H1 (cell line): Measurements from ENCODE around the gene STOML1. TPM values are rescaled to one million over a fixed set of nuclear protein-coding genes. Genes with fewer than 3 reads are reported as not detected.

Experiments
- CTCF ChIA-PET: fragments of 300-600 bp; sonication (Branson Sonifier 250); formaldehyde crosslinking; loops from one replicate; lab custom pipeline; 2021; ENCODE audit not compliant: partially characterized antibody; lab: Charles Lee
- POLR2A ChIA-PET: fragments of 300-600 bp; sonication (Branson Sonifier 250); formaldehyde crosslinking; loops from one replicate; lab custom pipeline; 2021; ENCODE audit warnings: inconsistent platforms; ENCODE audit not compliant: partially characterized antibody; lab: Charles Lee
- DNase-seq, 2 experiments: peaks; one replicate each; pipeline versions ENCODE4 v3.0.0 to v3.0.0-alpha.2; 2010 to 2022; ENCODE audit warnings: low spot score in 2 of 2, low read depth in 1 of 2, mixed read lengths in 1 of 2
- FAIRE-seq: peaks from 2 replicates; lab custom pipeline; 2011; peaks lifted over from hg19 to GRCh38; lab: Jason Lieb, UNC
- H2AFZ ChIP-seq: 2 replicates; pipeline ENCODE4 v1.8.1; 2012; ENCODE audit warnings: low read length, inconsistent platforms
- H2AK5ac ChIP-seq: 2 replicates; pipeline ENCODE4 v1.6.1; 2013; ENCODE audit warnings: low read depth, low read length
- H2BK120ac ChIP-seq: replicated peaks from 2 replicates; pipeline ENCODE3; 2013; ENCODE audit warnings: low read depth, low read length, inconsistent platforms
- H2BK12ac ChIP-seq: 2 replicates; pipeline ENCODE4 v1.6.1; 2013; ENCODE audit warnings: low read depth, low read length
- H2BK15ac ChIP-seq: 2 replicates; pipeline ENCODE4 v1.6.1; 2013; ENCODE audit warnings: low read length
- H2BK20ac ChIP-seq: 2 replicates; pipeline ENCODE4 v1.6.1; 2013; ENCODE audit warnings: low read length
- H2BK5ac ChIP-seq: 2 replicates; pipeline ENCODE4 v1.6.1; 2013; ENCODE audit warnings: low read depth, low read length
- H3K14ac ChIP-seq: 2 replicates; pipeline ENCODE4 v1.6.1; 2013; ENCODE audit warnings: inconsistent platforms; ENCODE audit not compliant: insufficient read length
- H3K18ac ChIP-seq: 2 replicates; pipeline ENCODE4 v1.6.1; 2013; ENCODE audit warnings: low read length; ENCODE audit errors: extremely low read depth
- H3K23ac ChIP-seq: 2 replicates; pipeline ENCODE4 v1.6.1; 2013; ENCODE audit warnings: inconsistent platforms; ENCODE audit not compliant: insufficient read length
- H3K23me2 ChIP-seq: 2 replicates; pipeline ENCODE4 v1.6.1; 2013; ENCODE audit warnings: low read depth, low read length
- H3K27ac ChIP-seq: 2 replicates; pipeline ENCODE4 v1.6.1; 2011; ENCODE audit warnings: low read depth, low read length, inconsistent platforms
- H3K27me3 ChIP-seq, 4 experiments: replicated peaks in 1 of 4; 1 replicate in 1 of 4; 2 replicates in 3 of 4; pipeline versions ENCODE4 v1.6.1 to v1.8.1; 2011 to 2013; ENCODE audit warnings: low read length in 3 of 4, mild to moderate bottlenecking in 3 of 4, inconsistent platforms in 2 of 4, mixed read lengths in 2 of 4, moderate library complexity in 1 of 4; ENCODE audit not compliant: control insufficient read depth in 3 of 4, insufficient read depth in 3 of 4; ENCODE audit errors: extremely low read depth in 1 of 4
- H3K36me3 ChIP-seq, 4 experiments: 2 replicates each; pipeline versions ENCODE4 v1.6.1 to v1.8.1; 2011 to 2013; ENCODE audit warnings: mild to moderate bottlenecking in 4 of 4, low read length in 3 of 4, moderate library complexity in 2 of 4, control low read depth in 1 of 4, inconsistent platforms in 1 of 4; ENCODE audit not compliant: insufficient read depth in 4 of 4, control insufficient read depth in 2 of 4
- H3K4ac ChIP-seq: replicated peaks from 2 replicates; pipeline ENCODE3; 2013; ENCODE audit warnings: low read length, low read depth, mixed read lengths, inconsistent platforms; ENCODE audit not compliant: insufficient read length
- H3K4me1 ChIP-seq, 4 experiments: replicated peaks in 1 of 4; 1 replicate in 1 of 4; 2 replicates in 3 of 4; pipeline versions ENCODE4 v1.6.1 to v1.8.1; 2011 to 2013; ENCODE audit warnings: low read length in 3 of 4, inconsistent platforms in 2 of 4, mixed read lengths in 1 of 4; ENCODE audit not compliant: insufficient read depth in 4 of 4, control insufficient read depth in 3 of 4
- H3K4me2 ChIP-seq, 2 experiments: 2 replicates each; pipeline versions ENCODE4 v1.6.1 to v1.8.1; 2011 to 2013; ENCODE audit warnings: low read depth in 2 of 2, low read length in 2 of 2, control low read depth in 1 of 2, inconsistent platforms in 1 of 2, mild to moderate bottlenecking in 1 of 2; ENCODE audit not compliant: insufficient read depth in 1 of 2
- H3K4me3 ChIP-seq, 4 experiments: fragments of 200-600, 300-600 bp in 1 of 4; sonication (generic), shearing (Covaris generic), sonication (Bioruptor Twin) in 1 of 4; 2 replicates each; pipeline versions ENCODE4 v1.5.1 to v1.8.1; 2011 to 2016; ENCODE audit warnings: low read length in 4 of 4, low read depth in 3 of 4, control low read depth in 2 of 4, inconsistent platforms in 2 of 4, mild to moderate bottlenecking in 2 of 4, mixed read lengths in 1 of 4, moderate library complexity in 1 of 4; ENCODE audit not compliant: insufficient read depth in 2 of 4; ENCODE audit errors: extremely low read depth in 1 of 4
- H3K56ac ChIP-seq: replicated peaks from 2 replicates; pipeline ENCODE3; 2013; ENCODE audit warnings: low read depth, mild to moderate bottlenecking, mixed read lengths, low read length, inconsistent platforms; ENCODE audit not compliant: insufficient read length
- H3K79me1 ChIP-seq: 2 replicates; pipeline ENCODE4 v1.6.1; 2013; ENCODE audit warnings: low read depth, low read length, control low read depth
- H3K79me2 ChIP-seq, 2 experiments: 2 replicates each; pipeline versions ENCODE4 v1.6.1 to v1.8.1; 2012 to 2013; ENCODE audit warnings: low read length in 2 of 2, mild to moderate bottlenecking in 2 of 2, inconsistent platforms in 1 of 2; ENCODE audit not compliant: insufficient read depth in 2 of 2, control insufficient read depth in 1 of 2
- H3K9ac ChIP-seq, 4 experiments: replicated peaks in 1 of 4; 1 replicate in 1 of 4; 2 replicates in 3 of 4; pipeline versions ENCODE4 v1.6.1 to v1.8.1; 2011 to 2013; ENCODE audit warnings: low read depth in 3 of 4, low read length in 3 of 4, control low read depth in 2 of 4, mild to moderate bottlenecking in 2 of 4, moderate library complexity in 2 of 4, inconsistent platforms in 1 of 4; ENCODE audit errors: extremely low read depth in 1 of 4
- H3K9me3 ChIP-seq, 2 experiments: 2 replicates each; pipeline versions ENCODE4 v1.6.1 to v1.8.1; 2012 to 2013; ENCODE audit warnings: mild to moderate bottlenecking in 2 of 2, moderate library complexity in 2 of 2, control low read depth in 1 of 2, inconsistent platforms in 1 of 2, low read depth in 1 of 2, low read length in 1 of 2, mixed read lengths in 1 of 2; ENCODE audit not compliant: insufficient read depth in 2 of 2
- H4K20me1 ChIP-seq, 2 experiments: replicated peaks in 1 of 2; 2 replicates each; pipeline versions ENCODE3 to v1.8.1; 2011 to 2013; ENCODE audit warnings: inconsistent platforms in 2 of 2, low read length in 2 of 2, mild to moderate bottlenecking in 1 of 2; ENCODE audit not compliant: insufficient read depth in 2 of 2, control insufficient read depth in 1 of 2
- H4K5ac ChIP-seq: 2 replicates; pipeline ENCODE4 v1.6.1; 2013; ENCODE audit warnings: low read length, low read depth, mixed read lengths, inconsistent platforms; ENCODE audit not compliant: insufficient read length
- H4K8ac ChIP-seq: 2 replicates; pipeline ENCODE4 v1.8.0; 2013; ENCODE audit warnings: mild to moderate bottlenecking, moderate library complexity, low read length, inconsistent platforms; ENCODE audit not compliant: insufficient read depth; ENCODE audit errors: extremely low read depth
- H4K91ac ChIP-seq: replicated peaks from 2 replicates; pipeline ENCODE3; 2013; ENCODE audit warnings: low read length, mixed read lengths, inconsistent platforms; ENCODE audit not compliant: insufficient read length
- ATF2 ChIP-seq: IDR thresholded peaks from 2 replicates; pipeline ENCODE4 v1.6.1; 2012; ENCODE audit warnings: low read length, inconsistent platforms
- CHD1 ChIP-seq: IDR thresholded peaks from 2 replicates; pipeline ENCODE4 v1.6.1; 2012; ENCODE audit warnings: low read depth, low read length, improper control_type of control experiment
- EZH2 ChIP-seq: fragments of 200-600 bp; sonication (generic); IDR thresholded peaks from 2 replicates; pipeline ENCODE4 v1.7.1; 2012; ENCODE audit warnings: low read depth, mild to moderate bottlenecking, moderate library complexity, low read length, inconsistent platforms; ENCODE audit not compliant: severe bottlenecking
- SAP30 ChIP-seq: fragments of 300-600 bp; sonication (generic); IDR thresholded peaks from 2 replicates; pipeline ENCODE4 v1.7.1; 2012; ENCODE audit warnings: low read length, moderate library complexity, mild to moderate bottlenecking, inconsistent platforms; ENCODE audit not compliant: insufficient read depth, insufficient replicate concordance
- WGBS, 2 experiments: shearing (Covaris generic) in 1 of 2; methylation state at CpG; one replicate each; pipeline versions ENCODE4 v1.1.6 to v1.1.7; 2013 to 2015; ENCODE audit warnings: low lambda C conversion rate in 2 of 2, mixed read lengths in 2 of 2, inconsistent platforms in 1 of 2, low coverage in 1 of 2, missing lambda C conversion rate in 1 of 2; ENCODE audit not compliant: insufficient replicate concordance in 2 of 2, insufficient coverage in 1 of 2, insufficient read length in 1 of 2; ENCODE audit errors: extremely low coverage in 1 of 2, missing lambda C conversion rate in 1 of 2; 5-methylcytosine and 5-hydroxymethylcytosine counted together
- polyA plus RNA-seq, 7 experiments: library from polyadenylated mRNA; depleted of rRNA in 3 of 7; stranded (reverse) in 5 of 7; unstranded in 2 of 7; fragments of >200 nt in 5 of 7; fragments of 200-250 nt in 2 of 7; gene quantifications; 1 replicate in 5 of 7; 2 replicates in 1 of 7; 4 replicates in 1 of 7; pipeline versions ENCODE4 v1.2.1 to v1.2.3, GENCODE V29; 2011 to 2013; ENCODE audit warnings: missing spikeins in 2 of 7, mixed read lengths in 2 of 7
- total RNA-seq: library from RNA; stranded (reverse); fragmentation: NEBNext Ultra II Directional; extraction: Animal tissue kit (Norgen Biotek cat#: 25700); gene quantifications from 2 replicates; pipeline ENCODE4 v1.2.1, GENCODE V29; 2021

The STOML1 gene
- total and polyA plus RNA-seq, 2 of the 8 experiments (the other 6 are each of a cell fraction or from before 2014, with no cell fraction given): 2.6 to 3.2 TPM

GRCh38 chr15:73930371-73930770 is 61.7 kb downstream of the STOML1 start:
- DNase-seq (no peak), FAIRE-seq (no peak)
- Histone ChIP-seq H3K9me3 (no peaks in the 10 kb centered on the region), H3K14ac (no peak overlapping the region), H3K79me2 (no peaks in the 10 kb centered on the region), H2BK12ac (no peak overlapping the region), H2BK120ac (no peak overlapping the region), H3K4me1 (peaks cover 0 to 10% (median 8%) of the 10 kb centered on the region in 4 experiments; a peak in 5 of 7 replicates), H4K8ac (no peak overlapping the region), H3K9ac (no peak overlapping the region), H2AK5ac (no peak overlapping the region), H3K79me1 (no peaks in the 10 kb centered on the region), H3K4me2 (no peak overlapping the region), H2BK15ac (no peak overlapping the region), H2BK20ac (no peak overlapping the region), H4K91ac (no peak overlapping the region), H2BK5ac (no peak overlapping the region), H3K27me3 (peaks cover 0 to 6% (median 2%) of the 10 kb centered on the region in 4 experiments; a peak in 3 of 7 replicates), H3K23ac (no peak overlapping the region), H3K18ac (no peak overlapping the region), H4K5ac (no peak overlapping the region), H3K56ac (no peak overlapping the region), H2AFZ (no peak overlapping the region), H3K4ac (no peak overlapping the region), H3K36me3 (no peaks in the 10 kb centered on the region), H4K20me1 (peaks cover 0 to 7% of the 10 kb centered on the region in 2 experiments), H3K27ac (no peak overlapping the region), H3K4me3 (no peak overlapping the region), H3K23me2 (peaks cover 14% of the 10 kb centered on the region)
- 87% methylated on average over 7 of the region's 8 CpGs; no CpG with 5 or more reads in 1 of the 2 experiments for WGBS, 2 experiments
- TF ChIP-seq CHD1 (no peak), EZH2 (no peak), SAP30 (no peak), ATF2 (no peak)
- CTCF ChIA-PET: interaction anchor here (1.6 to 1.7 kb wide), 4 partner anchors 8 to 63 kb away, joined by 3 to 9 read pairs (median 4); no protein-coding TSS in a partner anchor
- POLR2A ChIA-PET: no interaction called here
